Activated CD8-positive, alpha-beta T cell treated with anti-CD3 and anti-CD28 coated beads for 36 hours (primary cell): ENCODE results near the gene FMN1. TPM values are rescaled to one million over a fixed set of nuclear protein-coding genes. Genes with fewer than 3 reads are reported as not detected.

Source experiments
- ATAC-seq: fragments of 200-7000 bp; cut with Tn5 transposase; one replicate; pipeline ENCODE4 v1.10.0; 2021; ENCODE audit warnings: mild to moderate bottlenecking, moderate library complexity
- CTCF ChIA-PET: fragments of 350-600 bp; sonication (Branson Sonifier 250); formaldehyde crosslinking; loops from one replicate; lab custom pipeline; 2021; ENCODE audit warnings: antibody characterized with exemption; lab: Charles Lee
- POLR2A ChIA-PET: fragments of 350-600 bp; sonication (Branson Sonifier 250); formaldehyde crosslinking; loops from one replicate; lab custom pipeline; 2021; ENCODE audit warnings: antibody characterized with exemption; lab: Charles Lee
- DNase-seq: peaks from one replicate; pipeline ENCODE4 v3.0.0-alpha.2; 2020
- H3K27ac Mint-ChIP-seq: one replicate; pipeline ENCODE4 v1.8.0; 2021; ENCODE audit warnings: mild to moderate bottlenecking, mixed read lengths
- H3K27me3 Mint-ChIP-seq: one replicate; pipeline ENCODE4 v1.8.0; 2021; ENCODE audit warnings: mixed read lengths
- H3K36me3 Mint-ChIP-seq: one replicate; pipeline ENCODE4 v1.8.0; 2021; ENCODE audit warnings: low read depth, mixed read lengths
- H3K4me1 Mint-ChIP-seq: one replicate; pipeline ENCODE4 v1.8.0; 2021; ENCODE audit warnings: low read depth, mixed read lengths
- H3K4me3 Mint-ChIP-seq: one replicate; pipeline ENCODE4 v1.8.0; 2021; ENCODE audit warnings: mild to moderate bottlenecking, moderate library complexity, mixed read lengths
- H3K9me3 Mint-ChIP-seq: one replicate; pipeline ENCODE4 v1.8.0; 2021; ENCODE audit warnings: mixed read lengths
- CTCF ChIP-seq: fragments of 200-600 bp; IDR thresholded peaks from one replicate; pipeline ENCODE4 v1.8.0; 2022; ENCODE audit warnings: antibody characterized with exemption, mild to moderate bottlenecking
- intact Hi-C: fragments of 100-400 bp; cut with micrococcal nuclease; formaldehyde crosslinking; loops from one replicate; pipeline ENCODE4 v1.10.0; 2022
- total RNA-seq, 2 experiments: library from RNA; stranded (reverse); gene quantifications; one replicate each; pipeline ENCODE4 v1.2.3, GENCODE V29; 2021

FMN1 gene
- total RNA-seq, 2 experiments from 2014 or later: 0.07 TPM; not detected in 1

- Mint-ChIP-seq H3K4me1 (peaks cover 7% of the 10 kb centered on the region), H3K27ac (no peak overlapping the region), H3K4me3 (no peak overlapping the region), H3K27me3 (peaks cover 4% of the 10 kb centered on the region), H3K36me3 (no peaks in the 10 kb centered on the region), H3K9me3 (no peaks in the 10 kb centered on the region)
- intact Hi-C loops: no loop called here
- ATAC-seq (no peak), DNase-seq (no peak)
- POLR2A ChIA-PET: no interaction called here
- CTCF ChIA-PET: interaction anchor here (1.2 kb wide), 1 partner anchor 10 kb away, joined by 5 read pairs; no protein-coding TSS in a partner anchor
- TF ChIP-seq CTCF: no peak
Measured at GRCh38 chr15:33157371-33158037, 37.0 kb downstream of the FMN1 start.

- intact Hi-C loops: no loop called here
- Mint-ChIP-seq H3K27ac (no peak overlapping the region), H3K4me3 (no peak overlapping the region), H3K4me1 (peaks cover 7% of the 10 kb centered on the region), H3K27me3 (peaks cover 4% of the 10 kb centered on the region), H3K9me3 (no peaks in the 10 kb centered on the region), H3K36me3 (no peaks in the 10 kb centered on the region)
- DNase-seq (no peak), ATAC-seq (no peak)
- POLR2A ChIA-PET: no interaction called here
- CTCF ChIA-PET: interaction anchor here (1.3 to 1.6 kb wide), 2 partner anchors 8 to 135 kb away, joined by 3 read pairs; no protein-coding TSS in a partner anchor
- no peak for TF ChIP-seq CTCF
Measured at GRCh38 chr15:33155691-33156420, 38.7 kb downstream of the FMN1 start.

GRCh38 chr15:33154351-33155166 lies 40.0 kb downstream of the FMN1 start:
- H3K4me3 Mint-ChIP-seq: no peak overlapping the region
- intact Hi-C loops: no loop called here
- CTCF ChIA-PET: interaction anchor here (0.8 to 1.6 kb wide), 3 partner anchors 8 to 134 kb away, joined by 3 read pairs; no protein-coding TSS in a partner anchor
- H3K36me3 Mint-ChIP-seq: no peaks in the 10 kb centered on the region
- ATAC-seq (no peak), DNase-seq (no peak)
- peaks cover 4% of the 10 kb centered on the region for H3K27me3 Mint-ChIP-seq
- H3K4me1 Mint-ChIP-seq: peaks cover 2% of the 10 kb centered on the region
- no peak overlapping the region for H3K27ac Mint-ChIP-seq
- POLR2A ChIA-PET: interaction anchor here (1.4 kb wide), 1 partner anchor 14 kb away, joined by 3 read pairs; no protein-coding TSS in a partner anchor
- no peak for TF ChIP-seq CTCF
- H3K9me3 Mint-ChIP-seq: no peaks in the 10 kb centered on the region

GRCh38 chr15:33153548-33153947 lies 41.0 kb downstream of the FMN1 start:
- Mint-ChIP-seq H3K4me1 (peaks cover 2% of the 10 kb centered on the region), H3K27me3 (peaks cover 2% of the 10 kb centered on the region), H3K9me3 (no peaks in the 10 kb centered on the region), H3K36me3 (no peaks in the 10 kb centered on the region), H3K4me3 (no peak overlapping the region), H3K27ac (no peak overlapping the region)
- TF ChIP-seq CTCF: no peak
- POLR2A ChIA-PET: no interaction called here
- ATAC-seq (no peak), DNase-seq (no peak)
- intact Hi-C loops: no loop called here
- CTCF ChIA-PET: no interaction called here
